Activated CD8-positive, alpha-beta memory T cell treated with anti-CD3 and anti-CD28 coated beads, Interleukin-2, amount 50 U/mL, for 48 hours (primary cell): ENCODE results near the gene GPBP1.
"Not testable (repeated sequence)": the region's sequence is repeated elsewhere in the genome, so short reads cannot be mapped to it uniquely, and the experiment has no call there.

Experiments used
- DNase-seq: peaks from one replicate; pipeline ENCODE4 v3.0.0-alpha.2; 2020

Gene GPBP1

DNA sequence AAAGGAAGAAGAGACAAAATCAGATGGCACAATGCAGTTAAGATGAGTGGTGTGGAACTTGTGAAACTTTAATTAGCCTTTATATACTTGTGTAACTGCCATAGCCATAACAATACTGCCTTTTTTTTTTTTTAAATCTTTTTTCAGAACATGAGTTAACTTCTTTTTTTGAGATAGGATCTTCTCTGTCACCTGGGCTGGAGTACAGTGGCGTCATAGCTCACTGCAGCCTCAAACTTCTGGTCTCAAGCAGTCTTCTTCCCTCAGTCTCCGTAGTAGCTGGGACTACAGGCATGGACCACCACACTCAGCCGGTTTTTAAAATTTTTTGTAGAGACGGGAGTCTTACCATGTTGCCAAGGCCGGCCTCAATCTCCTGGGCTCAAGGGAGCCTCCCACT, 37.2 kb downstream of the GPBP1 start:
- DNase-seq = no peak

DNA sequence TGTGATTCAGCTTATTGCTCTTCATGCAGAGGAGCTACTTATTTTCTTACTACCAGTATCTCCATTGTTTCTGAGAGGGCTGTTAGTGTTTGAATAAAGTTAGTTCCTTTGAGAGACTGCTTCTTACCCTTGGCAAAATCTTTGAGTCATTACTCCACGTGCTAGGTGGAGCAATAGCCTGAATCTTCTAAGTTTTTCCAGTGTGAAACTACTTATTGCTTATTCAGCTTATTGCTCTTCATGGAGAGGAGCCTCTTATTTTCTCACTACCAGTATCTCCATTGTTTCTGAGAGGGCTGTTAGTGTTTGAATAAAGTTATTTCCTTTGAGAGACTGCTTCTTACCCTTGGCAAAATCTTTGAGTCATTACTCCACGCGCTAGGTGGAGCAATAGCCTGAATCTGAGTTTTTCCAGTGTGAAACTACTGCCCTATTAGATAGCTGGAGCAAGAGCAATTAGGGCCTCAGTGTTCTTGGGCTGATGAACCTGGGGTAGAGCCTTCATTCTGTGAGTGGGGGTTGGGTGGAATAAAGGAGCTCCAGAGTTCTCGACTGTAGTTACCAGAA, 41.9 kb downstream of the GPBP1 start:
- DNase-seq = no peak

DNA sequence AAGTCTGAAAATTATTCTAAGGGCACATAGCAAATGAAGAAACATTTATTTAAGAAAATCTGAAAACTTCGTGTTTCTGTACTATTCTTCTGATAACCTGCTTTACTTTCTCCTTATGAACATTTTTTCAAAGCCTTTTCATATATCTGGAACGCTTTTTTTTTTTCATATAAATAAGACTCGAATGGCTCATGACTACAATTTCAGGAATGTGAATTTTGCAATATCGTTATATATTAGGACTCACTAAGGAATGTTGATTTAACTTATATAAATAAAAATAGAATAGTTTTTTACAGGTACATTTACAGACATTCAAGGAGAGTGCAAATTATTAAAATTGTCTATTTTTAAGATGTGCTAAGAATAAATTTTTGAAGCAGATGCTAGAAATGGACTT, 42.9 kb downstream of the GPBP1 start:
- no peak for DNase-seq

DNA sequence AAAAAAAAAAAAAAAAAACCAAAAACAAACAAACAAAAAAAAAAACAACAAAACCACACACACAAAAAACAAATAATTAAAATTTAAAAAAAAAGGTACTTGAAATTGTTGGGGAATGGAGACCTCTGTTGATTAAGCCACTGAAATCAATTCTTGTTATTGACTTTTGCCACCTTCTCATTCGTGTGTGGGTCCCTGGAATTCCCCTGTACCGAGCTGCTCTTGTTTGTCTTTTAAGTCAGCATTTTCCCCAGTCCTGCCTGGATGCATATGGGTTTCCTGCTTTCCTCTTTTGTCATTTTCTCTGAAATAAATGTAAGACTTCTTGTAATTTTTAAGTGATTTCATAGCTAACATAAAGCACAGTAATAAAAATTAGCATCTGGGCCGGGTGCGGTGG, 45.5 kb downstream of the GPBP1 start:
- DNase-seq = no peak

DNA sequence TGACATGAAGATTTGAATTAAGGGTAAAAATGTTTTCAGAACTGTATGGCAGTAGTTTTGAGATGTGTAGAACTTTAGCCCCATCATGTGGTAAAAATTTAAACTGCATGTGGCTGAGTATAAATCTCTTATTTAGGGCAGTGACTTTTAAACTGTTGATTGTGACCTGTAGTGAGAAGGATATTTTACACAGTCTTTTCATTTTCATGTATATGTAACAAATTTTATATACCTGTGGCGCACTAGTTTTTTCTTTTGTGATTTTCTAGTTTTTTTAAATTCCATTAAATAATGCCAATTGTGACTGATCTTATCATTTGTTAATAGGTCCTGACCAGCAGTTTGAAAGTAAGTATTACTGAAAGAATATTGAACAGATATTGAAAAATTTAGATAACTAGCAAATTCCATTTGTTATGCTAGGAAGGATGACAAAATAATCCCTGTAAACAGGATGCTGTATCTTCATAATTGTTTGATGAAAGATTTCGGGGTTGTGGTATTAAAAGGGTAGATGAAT, 47.2 kb downstream of the GPBP1 start:
- no peak for DNase-seq

DNA sequence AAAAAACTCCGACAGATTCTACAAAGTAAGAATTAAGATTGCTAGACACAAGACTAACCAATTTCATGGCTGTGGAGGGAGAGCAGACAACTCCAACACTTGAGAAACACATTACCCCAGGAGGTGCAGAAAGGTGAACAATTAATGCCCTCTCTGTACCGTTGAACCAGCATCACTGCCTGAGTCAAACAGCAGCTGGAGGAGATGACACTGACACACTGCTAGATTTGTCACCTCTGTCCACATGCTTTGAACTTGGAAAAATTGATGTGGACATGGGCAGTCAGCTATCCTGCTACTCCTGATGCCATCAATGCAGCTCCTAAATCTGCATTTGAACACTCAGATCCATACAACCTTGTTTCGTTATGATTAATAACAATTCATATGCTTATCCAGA, 51.7 kb downstream of the GPBP1 start:
- DNase-seq = no peak

DNA sequence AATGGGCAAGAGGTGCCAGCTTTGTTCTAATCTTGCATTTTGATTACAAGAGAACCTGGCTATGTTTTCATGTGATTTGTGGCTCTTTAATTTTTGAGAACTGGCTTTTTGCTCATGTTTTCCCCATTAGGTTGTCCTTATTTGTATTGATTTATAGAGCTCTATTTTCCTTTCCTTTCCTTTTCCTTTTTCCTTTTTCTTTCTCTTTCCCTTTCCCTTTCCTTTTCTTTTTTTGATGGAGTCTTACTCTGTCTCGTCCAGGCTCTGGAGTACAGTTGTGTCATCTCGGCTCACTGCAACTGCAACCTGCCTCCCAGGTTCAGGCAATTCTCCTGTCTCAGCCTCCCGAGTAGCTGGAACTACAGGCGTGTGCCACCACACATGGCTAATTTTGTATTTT, 55.5 kb downstream of the GPBP1 start:
- no peak for DNase-seq

DNA sequence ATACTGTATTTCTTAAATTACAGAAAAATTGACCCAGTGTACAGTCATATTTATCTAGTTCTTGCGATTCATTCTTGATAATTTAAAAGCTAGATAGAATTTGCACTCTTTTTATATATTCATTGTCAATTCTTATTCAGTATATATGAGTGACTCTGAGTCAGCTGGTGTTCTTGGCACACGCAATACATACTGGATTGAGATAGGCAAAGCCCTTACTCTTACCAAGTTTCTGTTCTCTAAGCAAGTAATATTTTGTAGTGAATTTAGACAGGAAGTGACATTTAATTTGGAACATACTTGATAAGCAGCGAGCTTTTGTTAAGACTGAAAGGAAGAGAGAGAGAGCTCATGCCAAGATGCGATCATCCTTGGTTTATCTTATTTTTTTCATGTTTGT, 57.7 kb downstream of the GPBP1 start:
- no peak for DNase-seq

DNA sequence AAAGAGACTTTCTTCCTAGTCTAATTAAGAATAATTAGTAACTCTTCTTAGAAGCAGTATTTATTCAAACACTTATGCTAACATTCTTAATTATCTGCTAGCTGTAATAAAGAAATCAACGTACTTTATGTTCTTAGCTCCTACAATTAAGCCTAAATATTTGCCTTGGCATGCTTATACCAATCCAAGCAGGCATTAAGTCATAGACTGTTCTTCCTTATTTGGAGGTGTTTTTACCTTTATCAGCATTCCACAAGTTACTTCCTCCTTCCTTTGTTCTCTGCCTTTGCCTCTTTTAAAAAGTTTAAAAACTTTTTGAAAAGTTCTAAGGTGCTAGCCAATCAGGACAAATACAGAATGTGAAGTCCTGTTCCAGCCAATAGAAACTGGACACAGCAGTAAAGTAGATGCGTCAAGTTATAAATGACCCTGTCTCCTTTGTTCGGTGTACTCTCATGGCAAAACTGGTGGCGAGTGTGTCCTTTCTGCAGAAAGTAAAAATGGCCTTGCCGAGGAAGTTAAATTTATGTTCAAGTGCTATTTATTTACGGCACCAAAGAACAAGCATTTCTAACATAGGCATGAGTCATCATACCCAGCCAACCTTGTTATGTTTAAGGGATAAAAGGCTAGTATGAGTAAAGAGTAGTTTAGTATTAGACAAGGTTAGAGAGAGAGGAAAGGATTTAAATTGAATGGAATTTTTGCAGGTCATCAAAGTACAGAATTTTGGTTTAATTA, 58.6 kb downstream of the GPBP1 start:
- no peak for DNase-seq

DNA sequence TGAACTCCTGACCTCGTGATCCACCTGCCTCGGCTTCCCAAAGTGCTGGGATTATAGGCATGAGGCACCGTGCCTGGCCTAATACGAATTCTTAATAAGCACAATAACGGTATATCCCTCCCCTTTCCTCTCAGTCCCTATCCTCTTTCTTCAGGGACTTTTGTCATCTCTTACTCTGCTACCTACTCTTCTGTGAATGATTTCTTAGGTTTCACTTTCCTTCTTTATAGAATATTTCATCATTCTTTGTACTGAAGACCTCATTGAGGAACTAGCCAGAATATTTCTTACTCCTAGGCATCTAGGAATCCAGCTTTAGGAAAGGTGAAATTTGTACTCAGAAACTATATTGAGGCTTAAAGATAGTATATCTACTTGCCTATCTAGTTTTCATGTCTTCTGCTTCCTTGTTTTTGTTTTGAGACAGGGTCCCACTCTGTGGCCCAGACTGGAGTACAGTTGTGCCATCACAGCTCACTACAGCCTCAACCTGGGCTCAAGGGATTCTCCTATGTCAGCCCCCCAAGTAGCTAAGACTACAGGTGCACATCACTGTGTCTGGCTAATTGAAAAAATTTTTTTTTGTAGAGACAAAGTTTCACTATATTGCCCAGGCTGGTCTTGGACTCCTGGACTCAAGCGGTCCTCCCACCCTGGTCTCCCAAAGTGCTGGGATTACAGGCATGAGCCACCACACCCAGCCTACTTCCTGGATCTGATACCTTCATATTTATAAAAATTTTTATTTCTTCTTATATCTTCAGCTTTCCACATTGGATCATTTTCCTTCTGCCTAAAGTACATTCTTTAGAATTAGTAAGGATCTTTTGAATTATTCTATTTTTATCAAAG, 69.7 kb downstream of the GPBP1 start:
- DNase-seq = no peak

DNA sequence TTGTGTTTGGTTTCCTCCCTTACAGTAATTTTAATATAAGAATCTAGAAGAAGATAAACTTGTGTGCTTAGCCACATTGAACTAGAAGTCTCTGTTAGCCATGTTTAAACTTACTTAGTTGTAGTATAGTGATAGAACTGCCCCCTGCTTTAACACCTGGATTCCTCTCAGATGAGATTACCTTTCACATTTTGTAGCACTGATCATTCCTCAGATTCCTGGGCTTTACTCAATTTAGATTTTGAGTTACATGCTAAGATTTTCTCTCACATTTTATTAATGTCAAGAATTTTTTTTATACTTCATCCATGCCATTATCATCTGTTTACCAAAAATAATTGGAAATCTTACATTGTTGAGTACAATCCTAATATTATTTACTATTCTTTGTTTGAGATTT, 70.5 kb downstream of the GPBP1 start:
- DNase-seq = no peak

DNA sequence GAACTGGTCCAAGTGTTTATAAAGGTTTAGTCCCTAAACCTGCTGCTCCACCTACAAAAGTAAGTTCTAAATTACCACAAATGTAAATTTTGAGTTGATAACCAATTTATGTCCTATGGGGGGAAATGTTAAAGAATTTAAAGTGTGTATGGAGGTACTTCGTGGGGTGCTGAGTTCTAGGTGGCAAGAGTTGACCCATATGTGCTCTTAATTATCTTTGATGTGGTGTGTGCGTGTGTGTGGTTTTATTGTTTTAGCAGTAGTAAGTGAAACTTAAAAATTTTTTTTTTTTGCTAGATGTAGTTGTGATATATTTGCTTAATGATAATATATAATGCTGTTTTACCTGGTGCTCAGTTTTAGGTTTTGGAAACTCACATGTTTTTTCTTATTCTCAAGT, 72.6 kb downstream of the GPBP1 start:
- no peak for DNase-seq

DNA sequence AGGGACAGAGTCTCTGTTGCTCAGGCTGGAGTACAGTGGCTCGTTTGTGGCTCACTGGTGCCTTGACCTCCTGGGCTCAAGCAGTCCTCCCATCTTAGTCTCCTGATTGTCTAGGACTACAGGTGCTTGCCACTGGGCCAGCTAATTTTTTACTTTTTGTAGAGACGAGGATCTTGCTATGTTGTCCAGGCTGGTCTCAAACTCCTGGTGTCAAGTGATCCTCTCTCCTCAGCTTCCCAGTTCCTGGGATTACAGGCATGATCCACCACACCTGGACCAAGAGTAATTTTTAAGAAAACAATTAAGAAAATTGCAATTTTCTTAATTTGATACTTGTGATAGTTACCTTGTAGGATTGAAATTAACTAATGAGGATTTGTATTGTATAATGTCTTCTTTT, 73.9 kb downstream of the GPBP1 start:
- no peak for DNase-seq

DNA sequence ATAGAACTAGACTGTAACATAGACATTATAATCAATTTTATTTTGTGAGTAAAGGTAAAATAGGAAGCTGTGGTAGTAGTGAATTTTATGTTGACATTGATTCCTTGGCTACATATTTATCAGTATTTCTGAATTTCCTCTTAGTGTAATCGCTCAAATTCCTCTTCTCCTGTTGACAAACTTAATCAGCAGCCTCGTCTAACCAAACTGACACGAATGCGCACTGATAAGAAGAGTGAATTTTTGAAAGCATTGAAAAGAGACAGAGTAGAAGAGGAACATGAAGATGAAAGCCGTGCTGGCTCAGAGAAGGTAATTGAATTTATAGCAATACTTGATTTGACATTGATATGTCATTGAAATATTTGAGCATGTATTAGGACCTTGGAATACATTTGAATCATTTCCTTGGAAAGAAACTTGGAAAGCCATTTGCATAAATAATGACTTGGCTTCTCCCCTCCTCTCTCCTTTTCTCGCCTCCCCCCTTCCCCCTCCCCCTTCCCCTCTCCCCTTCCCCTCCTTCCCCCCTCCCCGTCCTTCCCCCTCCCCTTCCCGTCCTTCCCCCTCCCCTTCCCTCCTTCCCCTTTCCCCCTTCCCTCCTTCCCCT, 75.5 kb downstream of the GPBP1 start:
- DNase-seq = no peak

DNA sequence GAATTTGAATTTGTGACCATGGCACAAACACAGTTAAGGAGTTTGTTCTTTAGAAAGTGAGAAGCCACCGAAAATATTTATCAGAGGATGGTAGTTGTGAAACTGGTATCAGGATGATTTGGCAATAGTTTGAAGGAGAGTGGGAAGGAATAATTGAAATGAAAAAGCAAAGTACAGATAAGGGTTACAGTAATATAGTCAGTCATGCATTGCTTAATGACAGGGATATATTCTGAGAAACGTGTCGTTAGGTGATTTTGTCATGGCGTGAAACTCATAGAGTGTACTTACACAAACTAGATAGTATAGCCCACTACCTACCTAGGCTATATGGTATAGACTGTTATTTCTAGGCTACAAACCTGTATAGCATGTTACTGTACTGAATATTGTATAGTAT, 84.2 kb downstream of the GPBP1 start:
- no peak for DNase-seq

DNA sequence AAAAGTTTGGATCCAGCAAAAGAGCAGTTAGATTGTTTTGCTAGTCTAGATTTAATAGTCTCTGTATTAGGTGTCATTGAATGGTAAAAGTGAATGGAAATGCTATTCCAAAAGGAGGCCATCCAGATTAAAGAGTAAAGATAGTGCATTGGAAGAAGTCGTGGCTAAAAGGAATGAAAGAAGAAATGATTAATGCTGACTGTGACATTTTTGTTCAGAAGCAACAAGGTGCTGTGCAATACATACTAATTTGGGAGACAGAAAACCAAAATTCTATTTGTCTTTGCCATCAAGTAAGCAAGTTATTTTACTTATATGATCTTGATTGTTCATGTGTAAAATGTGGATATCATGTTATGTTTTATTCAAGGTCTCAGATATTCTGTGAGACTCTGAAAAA, 85.1 kb downstream of the GPBP1 start:
- no peak for DNase-seq

DNA sequence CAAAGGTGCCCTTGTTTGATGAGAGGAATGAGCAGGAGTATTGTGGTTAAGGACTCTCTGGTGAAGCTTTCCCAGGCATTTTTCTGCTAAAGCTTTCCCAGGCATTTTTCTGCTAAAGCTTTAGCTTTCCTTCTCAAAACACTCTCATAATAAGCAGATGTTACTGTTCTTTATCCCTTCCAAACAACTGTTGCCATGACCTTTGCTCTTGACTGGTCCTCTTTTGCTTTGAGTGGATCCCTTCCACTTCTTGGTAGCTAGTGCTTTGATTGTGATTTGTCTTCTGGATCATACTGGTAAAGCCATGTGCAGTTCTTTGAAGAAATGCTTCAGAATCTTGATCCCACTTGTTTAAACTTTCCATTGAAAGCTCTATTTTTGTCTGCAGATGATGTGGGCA, 85.8 kb downstream of the GPBP1 start:
- DNase-seq = no peak

DNA sequence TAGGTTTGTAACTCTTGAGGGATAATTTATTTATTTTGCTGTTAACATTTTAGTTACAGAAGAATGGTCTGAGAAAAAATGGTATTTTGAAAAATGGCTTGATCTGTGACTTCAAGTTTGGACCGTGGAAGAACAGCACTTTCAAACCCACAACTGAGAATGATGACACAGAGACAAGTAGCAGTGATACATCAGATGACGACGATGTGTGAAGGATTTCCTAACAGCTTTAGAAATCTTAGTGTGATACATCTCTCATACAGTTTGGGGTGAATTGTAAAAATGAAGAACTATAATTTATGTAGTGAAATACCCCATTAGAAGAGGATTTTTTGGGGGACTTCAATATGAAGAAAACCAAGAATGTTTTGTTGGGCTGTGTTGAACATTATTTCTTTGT, 88.7 kb downstream of the GPBP1 start:
- no peak for DNase-seq

DNA sequence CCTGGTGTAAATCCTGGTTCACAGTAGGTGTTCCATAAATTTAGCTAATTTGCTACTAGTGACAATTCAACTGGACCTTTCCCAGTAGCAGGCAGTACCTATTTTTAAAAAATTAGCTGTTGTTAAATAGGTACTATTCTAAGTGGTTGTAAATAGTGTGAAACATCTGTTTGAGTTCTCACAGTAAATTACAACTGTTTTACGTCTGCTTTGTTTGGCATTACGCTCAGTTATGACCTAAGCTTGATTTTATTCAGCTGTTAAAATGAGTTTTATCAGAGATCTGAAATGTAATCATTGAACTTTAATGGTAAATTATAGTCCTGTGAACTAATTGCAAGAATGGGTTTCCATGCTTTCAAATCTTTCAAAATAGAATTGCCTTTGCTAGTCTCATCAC, 93.9 kb downstream of the GPBP1 start:
- no peak for DNase-seq

DNA sequence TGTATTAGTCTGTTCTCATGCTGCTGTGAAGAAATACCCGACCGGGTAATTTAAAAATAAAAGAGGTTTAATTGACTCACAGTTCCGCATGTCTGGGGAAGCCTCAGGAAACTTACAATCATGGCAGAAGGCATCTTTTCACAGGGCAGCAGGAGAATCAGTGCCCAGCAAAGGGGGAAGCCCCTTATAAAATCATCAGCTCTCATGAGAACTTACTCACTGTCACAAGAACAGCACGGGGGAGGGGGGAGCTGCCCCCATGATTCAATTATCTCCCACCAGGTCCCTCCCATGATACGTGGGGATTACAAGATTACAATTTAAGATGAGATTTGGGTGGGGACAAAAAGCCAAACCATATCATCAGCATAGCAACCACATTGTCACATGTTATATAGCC, 102.5 kb downstream of the GPBP1 start:
- DNase-seq = no peak

DNA sequence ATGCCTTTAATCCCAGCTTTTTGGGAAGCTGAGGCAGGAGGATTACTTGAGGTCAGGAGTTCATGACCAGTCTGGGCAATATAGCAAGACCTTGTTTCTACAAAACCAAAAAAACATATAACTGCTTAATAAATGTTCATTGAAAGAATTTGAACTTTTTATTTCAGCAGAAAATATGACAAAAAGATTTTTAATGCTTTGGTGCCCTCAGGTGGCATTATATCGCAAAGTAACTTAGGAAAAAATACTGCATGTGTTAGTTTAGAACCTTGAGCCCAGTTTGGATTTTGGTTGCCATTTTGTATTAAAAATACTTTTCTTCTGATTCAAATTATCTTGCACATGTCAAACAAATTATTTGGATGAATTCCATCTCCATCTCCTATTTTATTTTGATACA, 103.2 kb downstream of the GPBP1 start:
- no peak for DNase-seq

DNA sequence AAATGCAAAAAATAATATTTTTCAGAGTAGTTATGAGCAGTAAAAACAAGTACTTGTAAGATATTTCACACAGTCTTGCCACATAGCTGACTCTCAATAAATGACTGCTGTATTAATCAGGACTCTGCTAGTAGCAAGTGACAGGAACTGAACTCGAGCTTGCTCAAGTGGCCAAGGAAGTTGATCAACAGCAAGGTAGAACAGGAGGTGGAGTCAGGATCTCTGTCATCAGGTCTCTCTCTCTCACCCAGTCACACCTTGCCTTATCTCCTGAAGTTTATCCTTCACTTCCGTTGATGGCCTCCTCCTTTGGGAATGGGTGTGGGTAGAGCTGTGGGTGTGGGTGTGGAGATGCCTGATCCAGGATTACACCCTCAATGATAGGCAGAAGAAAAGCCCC, 107.0 kb downstream of the GPBP1 start:
- no peak for DNase-seq

DNA sequence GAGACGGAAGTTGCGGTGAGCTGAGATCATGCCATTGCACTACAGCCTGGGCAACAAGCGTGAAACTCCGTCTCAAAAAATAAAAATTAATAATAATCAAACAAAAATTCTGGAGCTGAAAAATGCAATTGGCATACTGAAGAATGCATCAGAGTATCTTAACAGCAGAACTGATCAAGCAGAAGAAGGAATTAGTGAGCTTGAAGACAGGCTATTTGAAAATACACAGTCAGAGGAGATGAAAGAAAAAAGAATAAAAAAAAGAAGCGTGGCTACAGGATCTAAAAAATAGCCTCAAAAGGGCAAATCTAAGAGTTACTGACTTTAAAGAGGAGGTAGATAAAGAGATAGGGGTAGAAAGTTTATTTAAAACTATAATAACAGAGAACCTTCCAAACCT, 111.2 kb downstream of the GPBP1 start:
- not testable (repeated sequence) for DNase-seq

DNA sequence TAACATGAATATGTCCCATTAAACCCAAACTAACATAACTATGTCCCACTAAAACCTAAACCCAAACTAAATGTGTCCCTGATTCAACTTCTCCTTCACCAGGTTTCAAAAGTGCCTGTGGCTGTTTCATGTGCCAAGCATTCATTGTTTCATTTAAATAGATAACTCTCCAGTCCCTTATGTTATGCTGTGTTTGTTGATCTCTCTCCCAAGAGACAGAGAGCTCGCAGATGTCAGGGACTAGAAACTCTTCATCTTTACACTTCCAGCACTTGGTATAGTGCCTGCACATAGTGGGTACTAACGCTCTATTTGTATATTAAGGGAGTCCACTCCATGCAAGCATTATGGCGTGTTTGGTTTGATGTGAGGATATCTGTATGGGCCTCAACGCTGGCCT, 118.0 kb downstream of the GPBP1 start:
- no peak for DNase-seq
